IPS-15b (cell line): ENCODE data around the gene MICU1.

Experiments
- H3K27me3 ChIP-seq: one replicate; pipeline ENCODE4 v1.6.1; 2013; ENCODE audit warnings: low read length; ENCODE audit not compliant: control insufficient read depth, insufficient read depth
- H3K36me3 ChIP-seq: one replicate; pipeline ENCODE4 v1.6.1; 2013; ENCODE audit warnings: low read length; ENCODE audit not compliant: control insufficient read depth, insufficient read depth
- H3K4me1 ChIP-seq: one replicate; pipeline ENCODE4 v1.6.1; 2013; ENCODE audit warnings: mild to moderate bottlenecking, low read length; ENCODE audit not compliant: control insufficient read depth, insufficient read depth
- H3K4me3 ChIP-seq: one replicate; pipeline ENCODE4 v1.5.1; 2013; ENCODE audit warnings: low read depth, low read length
- H3K9ac ChIP-seq: one replicate; pipeline ENCODE4 v1.6.1; 2013; ENCODE audit warnings: low read depth, mild to moderate bottlenecking, low read length
- H3K9me3 ChIP-seq: one replicate; pipeline ENCODE4 v1.6.1; 2013; ENCODE audit warnings: mild to moderate bottlenecking, low read length; ENCODE audit not compliant: control insufficient read depth, insufficient read depth

MICU1 gene

GRCh38 chr10:72515455-72515854 lies 110.4 kb downstream of the MICU1 start:
- Histone ChIP-seq H3K9ac (no peak overlapping the region), H3K27me3 (no peaks in the 10 kb centered on the region), H3K4me3 (no peak overlapping the region)

GRCh38 chr10:72513910-72514309 lies 112.0 kb downstream of the MICU1 start:
- H3K9ac ChIP-seq, result no peak overlapping the region
- no peak overlapping the region for H3K4me3 ChIP-seq
- H3K4me1 ChIP-seq, result no peaks in the 10 kb centered on the region
- H3K27me3 ChIP-seq, result no peaks in the 10 kb centered on the region
- H3K36me3 ChIP-seq, result no peaks in the 10 kb centered on the region
- H3K9me3 ChIP-seq, result no peaks in the 10 kb centered on the region

More at GRCh38 chr10:72515455-72515854, 110.4 kb downstream of the MICU1 start:
- no peaks in the 10 kb centered on the region for H3K4me1 ChIP-seq
- H3K36me3 ChIP-seq, result no peaks in the 10 kb centered on the region
- no peaks in the 10 kb centered on the region for H3K9me3 ChIP-seq

- Histone ChIP-seq H3K9me3 (no peaks in the 10 kb centered on the region), H3K36me3 (no peaks in the 10 kb centered on the region), H3K27me3 (no peaks in the 10 kb centered on the region), H3K4me3 (no peak overlapping the region), H3K9ac (no peak overlapping the region), H3K4me1 (no peaks in the 10 kb centered on the region)
Observed at GRCh38 chr10:72511459-72511858, 114.4 kb downstream of the MICU1 start.

GRCh38 chr10:72509941-72510340 lies 115.9 kb downstream of the MICU1 start:
- H3K27me3 ChIP-seq, result no peaks in the 10 kb centered on the region
- no peaks in the 10 kb centered on the region for H3K36me3 ChIP-seq
- no peaks in the 10 kb centered on the region for H3K4me1 ChIP-seq
- H3K9me3 ChIP-seq, result no peaks in the 10 kb centered on the region
- no peak overlapping the region for H3K4me3 ChIP-seq
- H3K9ac ChIP-seq, result no peak overlapping the region

- Histone ChIP-seq H3K36me3 (no peaks in the 10 kb centered on the region), H3K9ac (no peak overlapping the region), H3K4me3 (no peak overlapping the region), H3K4me1 (no peaks in the 10 kb centered on the region), H3K27me3 (no peaks in the 10 kb centered on the region), H3K9me3 (no peaks in the 10 kb centered on the region)
Observed at GRCh38 chr10:72509206-72509799, 116.6 kb downstream of the MICU1 start.

GRCh38 chr10:72508033-72508432 lies 117.8 kb downstream of the MICU1 start:
- Histone ChIP-seq H3K36me3 (no peaks in the 10 kb centered on the region), H3K9me3 (no peaks in the 10 kb centered on the region), H3K9ac (no peak overlapping the region), H3K4me3 (no peak overlapping the region), H3K27me3 (no peaks in the 10 kb centered on the region), H3K4me1 (no peaks in the 10 kb centered on the region)

GRCh38 chr10:72506474-72506873 lies 119.4 kb downstream of the MICU1 start:
- H3K27me3 ChIP-seq, result no peaks in the 10 kb centered on the region
- no peak overlapping the region for H3K9ac ChIP-seq

GRCh38 chr10:72505435-72505834 lies 120.4 kb downstream of the MICU1 start:
- Histone ChIP-seq H3K27me3 (no peaks in the 10 kb centered on the region), H3K9me3 (no peaks in the 10 kb centered on the region), H3K9ac (no peak overlapping the region), H3K4me1 (no peaks in the 10 kb centered on the region), H3K4me3 (no peak overlapping the region), H3K36me3 (no peaks in the 10 kb centered on the region)

More at GRCh38 chr10:72506474-72506873, 119.4 kb downstream of the MICU1 start:
- no peaks in the 10 kb centered on the region for H3K9me3 ChIP-seq
- H3K36me3 ChIP-seq, result no peaks in the 10 kb centered on the region
- H3K4me1 ChIP-seq, result no peaks in the 10 kb centered on the region
- H3K4me3 ChIP-seq, result no peak overlapping the region

- no peaks in the 10 kb centered on the region for H3K4me1 ChIP-seq
- H3K9me3 ChIP-seq, result no peaks in the 10 kb centered on the region
- H3K27me3 ChIP-seq, result no peaks in the 10 kb centered on the region
- no peak overlapping the region for H3K9ac ChIP-seq
- H3K36me3 ChIP-seq, result no peaks in the 10 kb centered on the region
- H3K4me3 ChIP-seq, result no peak overlapping the region
Observed at GRCh38 chr10:72503694-72504438, 122.0 kb downstream of the MICU1 start.

- H3K4me3 ChIP-seq, result no peak overlapping the region
- no peak overlapping the region for H3K9ac ChIP-seq
- H3K27me3 ChIP-seq, result no peaks in the 10 kb centered on the region
- no peaks in the 10 kb centered on the region for H3K36me3 ChIP-seq
- H3K4me1 ChIP-seq, result no peaks in the 10 kb centered on the region
- no peaks in the 10 kb centered on the region for H3K9me3 ChIP-seq
Observed at GRCh38 chr10:72503241-72503640, 122.6 kb downstream of the MICU1 start.

- H3K4me3 ChIP-seq, result no peak overlapping the region
- H3K4me1 ChIP-seq, result no peaks in the 10 kb centered on the region
- no peaks in the 10 kb centered on the region for H3K36me3 ChIP-seq
Observed at GRCh38 chr10:72502581-72502980, 123.3 kb downstream of the MICU1 start.

GRCh38 chr10:72499701-72500100 lies 126.2 kb downstream of the MICU1 start:
- Histone ChIP-seq H3K4me1 (no peaks in the 10 kb centered on the region), H3K36me3 (no peaks in the 10 kb centered on the region), H3K4me3 (no peak overlapping the region), H3K27me3 (no peaks in the 10 kb centered on the region), H3K9me3 (no peaks in the 10 kb centered on the region), H3K9ac (no peak overlapping the region)

More at GRCh38 chr10:72502581-72502980, 123.3 kb downstream of the MICU1 start:
- Histone ChIP-seq H3K9me3 (no peaks in the 10 kb centered on the region), H3K27me3 (no peaks in the 10 kb centered on the region), H3K9ac (no peak overlapping the region)
